Neural progenitor cell (in vitro differentiated cells): ENCODE data around the gene CX3CL1. TPM values are rescaled to one million over a fixed set of nuclear protein-coding genes. Genes with fewer than 3 reads are reported as not detected.

Experiments used
- DNase-seq: peaks from one replicate; pipeline ENCODE4 v3.0.0-alpha.2; 2016; ENCODE audit warnings: low spot score
- H2AFZ ChIP-seq: fragments of 200-600 bp; sonication (generic); replicated peaks from 2 replicates; pipeline ENCODE4 v1.6.1; 2016; ENCODE audit warnings: antibody characterized with exemption
- H3F3A ChIP-seq: fragments of 200-600 bp; sonication (generic); 2 replicates; pipeline ENCODE4 v1.6.1; 2016; ENCODE audit warnings: antibody characterized with exemption, low read depth
- H3K27ac ChIP-seq: fragments of 200-600 bp; sonication (generic); 2 replicates; pipeline ENCODE4 v1.5.1; 2016; ENCODE audit warnings: mild to moderate bottlenecking
- H3K27me3 ChIP-seq: fragments of 200-600 bp; sonication (generic); 2 replicates; pipeline ENCODE4 v1.6.1; 2016; ENCODE audit warnings: mild to moderate bottlenecking, moderate library complexity
- H3K36me3 ChIP-seq: fragments of 200-600 bp; sonication (generic); 2 replicates; pipeline ENCODE4 v1.5.1; 2016
- H3K4me1 ChIP-seq: fragments of 200-600 bp; sonication (generic); 2 replicates; pipeline ENCODE4 v1.6.1; 2016; ENCODE audit warnings: mixed run types
- H3K4me2 ChIP-seq: fragments of 200-600 bp; sonication (generic); 2 replicates; pipeline ENCODE4 v1.6.1; 2016
- H3K4me3 ChIP-seq: fragments of 200-600 bp; sonication (generic); 2 replicates; pipeline ENCODE4 v1.5.1; 2016
- H3K79me2 ChIP-seq: fragments of 200-600 bp; sonication (generic); 2 replicates; pipeline ENCODE4 v1.6.1; 2016; ENCODE audit warnings: low read depth
- H3K9ac ChIP-seq: fragments of 200-600 bp; sonication (generic); 2 replicates; pipeline ENCODE4 v1.6.1; 2016
- H3K9me3 ChIP-seq: fragments of 200-600 bp; sonication (generic); 2 replicates; pipeline ENCODE4 v1.5.1; 2016; ENCODE audit warnings: low read depth
- H4K20me1 ChIP-seq: fragments of 200-600 bp; sonication (generic); 2 replicates; pipeline ENCODE4 v1.6.1; 2016; ENCODE audit warnings: low read depth
- H3K27ac Mint-ChIP-seq: 3 replicates; pipeline ENCODE4 v1.8.0; 2021; ENCODE audit warnings: mixed read lengths
- H3K27me3 Mint-ChIP-seq: 2 replicates; pipeline ENCODE4 v1.8.0; 2022; ENCODE audit warnings: low read depth, mild to moderate bottlenecking, inconsistent platforms, moderate library complexity, mixed read lengths; ENCODE audit not compliant: insufficient read depth
- H3K36me3 Mint-ChIP-seq: 3 replicates; pipeline ENCODE4 v1.8.0; 2021; ENCODE audit warnings: mixed read lengths
- H3K4me1 Mint-ChIP-seq: 3 replicates; pipeline ENCODE4 v1.8.0; 2021; ENCODE audit warnings: mixed read lengths
- H3K4me3 Mint-ChIP-seq: 3 replicates; pipeline ENCODE4 v1.8.0; 2021; ENCODE audit warnings: mild to moderate bottlenecking, moderate library complexity, mixed read lengths
- H3K9me3 Mint-ChIP-seq: 3 replicates; pipeline ENCODE4 v1.8.0; 2020; ENCODE audit warnings: mixed read lengths
- CTCF ChIP-seq: fragments of 200-600 bp; sonication (generic); IDR thresholded peaks from 2 replicates; pipeline ENCODE4 v1.5.1; 2017; ENCODE audit warnings: antibody characterized with exemption, mild to moderate bottlenecking
- EZH2 ChIP-seq: fragments of 200-600 bp; sonication (generic); IDR thresholded peaks from 2 replicates; pipeline ENCODE4 v1.6.1; 2017; ENCODE audit warnings: antibody characterized with exemption, mild to moderate bottlenecking, moderate library complexity
- EZH2phosphoT487 ChIP-seq: fragments of 200-600 bp; sonication (generic); IDR thresholded peaks from 2 replicates; pipeline ENCODE4 v1.6.1; 2017; ENCODE audit warnings: antibody characterized with exemption
- total RNA-seq: library from RNA; depleted of rRNA; stranded (reverse); fragments of >200 nt; gene quantifications from 2 replicates; pipeline ENCODE4 v1.2.3, GENCODE V29; 2015; ENCODE audit warnings: low replicate concordance

The CX3CL1 gene
- total RNA-seq, 1 donor from 2014 or later = 0.65 TPM

GRCh38 chr16:57389087-57389468, 16.8 kb downstream of the CX3CL1 start:
- H3K27me3 Mint-ChIP-seq = peaks cover 19% of the 10 kb centered on the region
- no peaks in the 10 kb centered on the region for H3K36me3 Mint-ChIP-seq
- Histone ChIP-seq H3K36me3 (no peaks in the 10 kb centered on the region), H4K20me1 (no peaks in the 10 kb centered on the region), H3K79me2 (no peaks in the 10 kb centered on the region), H3F3A (peaks cover 12% of the 10 kb centered on the region), H3K27me3 (no peaks in the 10 kb centered on the region), H3K27ac (no peak overlapping the region), H3K4me2 (no peak overlapping the region), H3K4me1 (peaks cover 4% of the 10 kb centered on the region), H3K9me3 (no peaks in the 10 kb centered on the region), H3K4me3 (no peak overlapping the region), H3K9ac (no peak overlapping the region), H2AFZ (no peak overlapping the region)
- H3K27ac Mint-ChIP-seq = no peak overlapping the region
- no peaks in the 10 kb centered on the region for H3K9me3 Mint-ChIP-seq
- no peak for DNase-seq
- TF ChIP-seq EZH2phosphoT487 (no peak), EZH2 (no peak), CTCF (no peak)
- no peak overlapping the region for H3K4me3 Mint-ChIP-seq
- H3K4me1 Mint-ChIP-seq = peaks cover 12% of the 10 kb centered on the region

- H3K36me3 Mint-ChIP-seq = no peaks in the 10 kb centered on the region
- Histone ChIP-seq H3K4me3 (no peak overlapping the region), H3K9ac (no peak overlapping the region), H3K27me3 (no peaks in the 10 kb centered on the region), H3F3A (peaks cover 12% of the 10 kb centered on the region), H2AFZ (no peak overlapping the region), H3K9me3 (no peaks in the 10 kb centered on the region), H3K4me2 (no peak overlapping the region), H3K4me1 (peaks cover 4% of the 10 kb centered on the region), H4K20me1 (no peaks in the 10 kb centered on the region), H3K36me3 (no peaks in the 10 kb centered on the region), H3K27ac (no peak overlapping the region), H3K79me2 (no peaks in the 10 kb centered on the region)
- H3K4me1 Mint-ChIP-seq = peaks cover 9% of the 10 kb centered on the region
- no peak for DNase-seq
- TF ChIP-seq EZH2 (no peak), CTCF (no peak), EZH2phosphoT487 (no peak)
- no peaks in the 10 kb centered on the region for H3K9me3 Mint-ChIP-seq
- H3K4me3 Mint-ChIP-seq = no peak overlapping the region
- H3K27ac Mint-ChIP-seq = no peak overlapping the region
- H3K27me3 Mint-ChIP-seq = peaks cover 19% of the 10 kb centered on the region
Measured at GRCh38 chr16:57390636-57391295, 18.5 kb downstream of the CX3CL1 start.

- Histone ChIP-seq H3K27ac (no peak overlapping the region), H4K20me1 (no peaks in the 10 kb centered on the region), H3K4me3 (no peak overlapping the region), H3K4me1 (peaks cover 3% of the 10 kb centered on the region), H3K9ac (no peak overlapping the region), H2AFZ (no peak overlapping the region), H3K27me3 (no peaks in the 10 kb centered on the region), H3K79me2 (no peaks in the 10 kb centered on the region), H3K36me3 (no peaks in the 10 kb centered on the region), H3K4me2 (no peak overlapping the region), H3K9me3 (no peaks in the 10 kb centered on the region), H3F3A (peaks cover 12% of the 10 kb centered on the region)
- H3K27me3 Mint-ChIP-seq = peaks cover 19% of the 10 kb centered on the region
- H3K4me1 Mint-ChIP-seq = peaks cover 7% of the 10 kb centered on the region
- H3K4me3 Mint-ChIP-seq = no peak overlapping the region
- H3K9me3 Mint-ChIP-seq = no peaks in the 10 kb centered on the region
- H3K27ac Mint-ChIP-seq = no peak overlapping the region
- no peak for DNase-seq
- H3K36me3 Mint-ChIP-seq = no peaks in the 10 kb centered on the region
- TF ChIP-seq CTCF (no peak), EZH2 (no peak), EZH2phosphoT487 (no peak)
Measured at GRCh38 chr16:57391300-57391699, 19.0 kb downstream of the CX3CL1 start.
